ENCODE measurements around the gene RETREG1. TPM values are rescaled to one million over a fixed set of nuclear protein-coding genes. Genes with fewer than 3 reads are reported as not detected.

RETREG1 gene
- total and polyA plus RNA-seq, 3 donors from 2014 or later: 24.8 to 103 (median 55.4) TPM

DNA sequence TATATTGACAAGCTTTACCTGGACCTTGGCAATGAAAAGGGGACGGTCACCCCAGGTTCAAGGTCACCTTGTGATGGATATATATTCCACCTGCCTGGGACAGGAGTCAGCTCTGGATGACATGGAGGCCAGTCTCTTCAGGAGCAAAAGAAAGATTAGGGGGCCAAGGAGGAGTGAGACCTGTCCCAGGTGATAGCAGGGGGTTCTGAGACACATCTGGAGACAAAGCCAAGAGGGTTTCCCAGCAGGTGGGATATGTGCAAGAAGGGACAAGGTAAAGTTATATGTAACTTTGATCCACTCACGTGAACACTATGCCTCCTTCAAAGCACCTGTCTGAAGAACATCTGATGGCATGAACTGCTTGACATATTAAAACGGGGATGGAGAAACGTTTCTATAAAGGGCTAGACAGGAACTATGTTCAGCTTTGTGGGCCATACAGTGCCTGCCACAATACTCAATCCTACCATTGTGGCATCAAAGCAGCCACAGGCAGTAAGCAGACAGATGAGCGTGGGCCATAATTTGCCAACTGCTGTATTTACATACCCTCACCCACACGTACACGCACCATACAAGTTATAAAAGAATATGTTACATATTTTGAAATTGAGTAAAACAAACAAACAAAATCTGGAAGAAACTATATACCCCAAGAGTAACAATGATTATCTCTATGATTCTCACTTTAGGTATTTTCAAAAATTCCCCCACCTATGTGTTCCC is 88.3 kb downstream of the RETREG1 start:
- no peaks in the 10 kb centered on the region for H3K4me1 ChIP-seq
- TF ChIP-seq, protein P1, sequence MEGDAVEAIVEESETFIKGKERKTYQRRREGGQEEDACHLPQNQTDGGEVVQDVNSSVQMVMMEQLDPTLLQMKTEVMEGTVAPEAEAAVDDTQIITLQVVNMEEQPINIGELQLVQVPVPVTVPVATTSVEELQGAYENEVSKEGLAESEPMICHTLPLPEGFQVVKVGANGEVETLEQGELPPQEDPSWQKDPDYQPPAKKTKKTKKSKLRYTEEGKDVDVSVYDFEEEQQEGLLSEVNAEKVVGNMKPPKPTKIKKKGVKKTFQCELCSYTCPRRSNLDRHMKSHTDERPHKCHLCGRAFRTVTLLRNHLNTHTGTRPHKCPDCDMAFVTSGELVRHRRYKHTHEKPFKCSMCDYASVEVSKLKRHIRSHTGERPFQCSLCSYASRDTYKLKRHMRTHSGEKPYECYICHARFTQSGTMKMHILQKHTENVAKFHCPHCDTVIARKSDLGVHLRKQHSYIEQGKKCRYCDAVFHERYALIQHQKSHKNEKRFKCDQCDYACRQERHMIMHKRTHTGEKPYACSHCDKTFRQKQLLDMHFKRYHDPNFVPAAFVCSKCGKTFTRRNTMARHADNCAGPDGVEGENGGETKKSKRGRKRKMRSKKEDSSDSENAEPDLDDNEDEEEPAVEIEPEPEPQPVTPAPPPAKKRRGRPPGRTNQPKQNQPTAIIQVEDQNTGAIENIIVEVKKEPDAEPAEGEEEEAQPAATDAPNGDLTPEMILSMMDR (IDR thresholded peaks at IDR 0.05): no peak
- peak; percentile 27 for TF ChIP-seq POLR2A (IDR thresholded peaks at IDR 0.05)
- no peak overlapping the region for H3K27ac ChIP-seq
- intact Hi-C loops (cut with DNase I; ENCODE audit: low total_unique reads): no loop called here
- WGBS, 2 donors: 67 to 87% methylated on average over 7 of the region's 7 CpGs
- peak; percentile 21 for DNase-seq
- H3K4me3 ChIP-seq: peak overlapping the region in 1 of 2 donors; percentile 13
- no peaks in the 10 kb centered on the region for H3K27me3 ChIP-seq
- H3K9me3 ChIP-seq: no peaks in the 10 kb centered on the region
- H3K36me3 ChIP-seq (ENCODE audit: low read depth, missing control alignments): no peaks in the 10 kb centered on the region

DNA sequence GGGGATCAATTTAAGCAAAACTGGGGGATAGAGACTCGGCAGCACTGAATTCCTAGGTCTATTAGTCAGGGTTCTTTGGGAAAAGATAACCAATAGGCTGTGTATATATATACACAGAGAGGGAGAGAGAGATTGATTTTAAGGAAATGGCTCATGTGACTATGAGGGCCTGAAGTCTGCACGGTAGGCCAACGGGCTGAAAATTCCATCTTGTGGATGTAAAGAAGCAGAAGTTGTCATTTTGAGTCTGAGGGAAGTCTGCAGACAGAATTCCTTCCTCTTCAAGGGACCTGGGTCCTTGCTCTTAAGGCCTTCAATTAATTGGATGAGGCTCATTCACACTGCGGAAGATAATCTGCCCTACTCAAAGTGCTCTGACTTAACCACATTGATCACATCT is 91.1 kb downstream of the RETREG1 start:
- intact Hi-C loops (cut with DNase I; ENCODE audit: low total_unique reads): no loop called here

DNA sequence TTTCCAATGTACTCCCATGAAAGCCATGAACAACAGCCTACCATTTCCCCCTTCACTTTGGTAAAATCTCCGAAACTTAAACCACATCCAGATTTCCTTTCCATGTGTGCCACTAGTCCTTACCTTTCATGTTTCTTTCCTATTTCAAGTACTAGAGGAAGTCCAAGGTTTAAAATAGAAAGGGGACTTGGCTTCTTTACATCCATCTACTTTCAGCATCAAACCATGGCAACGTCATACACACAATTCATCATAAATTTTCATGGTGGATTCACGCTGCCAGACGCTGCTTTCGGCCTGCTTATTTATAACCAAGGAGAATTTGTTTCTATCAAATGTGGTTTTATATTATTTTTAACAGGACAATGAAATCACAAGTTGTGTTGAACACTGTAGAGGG is 92.5 kb downstream of the RETREG1 start:
- Histone ChIP-seq H3K4me1 (no peaks in the 10 kb centered on the region), H3K27ac (no peak overlapping the region), H3K4me3 (no peak overlapping the region), H3K36me3 (ENCODE audit: low read depth, missing control alignments) (no peaks in the 10 kb centered on the region), H3K27me3 (no peaks in the 10 kb centered on the region), H3K9me3 (no peaks in the 10 kb centered on the region)
- intact Hi-C loops (cut with DNase I; ENCODE audit: low total_unique reads): no loop called here
- TF ChIP-seq, protein P1 (IDR thresholded peaks at IDR 0.05): no peak
- no peak for TF ChIP-seq POLR2A (IDR thresholded peaks at IDR 0.05)
- whole genome bisulfite sequencing, 2 donors: 90 to 91% methylated on average over 5 of the region's 5 CpGs
- DNase-seq: no peak

More for the DNA sequence above, 91.1 kb downstream of the RETREG1 start:
- no peaks in the 10 kb centered on the region for H3K27me3 ChIP-seq
- DNase-seq: no peak
- no peaks in the 10 kb centered on the region for H3K4me1 ChIP-seq
- no peak overlapping the region for H3K4me3 ChIP-seq
- H3K27ac ChIP-seq: no peak overlapping the region
- 66 to 85% methylated on average over 4 of the region's 4 CpGs for WGBS, 2 donors
- H3K36me3 ChIP-seq (ENCODE audit: low read depth, missing control alignments): no peaks in the 10 kb centered on the region
- H3K9me3 ChIP-seq: no peaks in the 10 kb centered on the region
- TF ChIP-seq, protein P1 (IDR thresholded peaks at IDR 0.05): no peak
- no peak for TF ChIP-seq POLR2A (IDR thresholded peaks at IDR 0.05)

DNA sequence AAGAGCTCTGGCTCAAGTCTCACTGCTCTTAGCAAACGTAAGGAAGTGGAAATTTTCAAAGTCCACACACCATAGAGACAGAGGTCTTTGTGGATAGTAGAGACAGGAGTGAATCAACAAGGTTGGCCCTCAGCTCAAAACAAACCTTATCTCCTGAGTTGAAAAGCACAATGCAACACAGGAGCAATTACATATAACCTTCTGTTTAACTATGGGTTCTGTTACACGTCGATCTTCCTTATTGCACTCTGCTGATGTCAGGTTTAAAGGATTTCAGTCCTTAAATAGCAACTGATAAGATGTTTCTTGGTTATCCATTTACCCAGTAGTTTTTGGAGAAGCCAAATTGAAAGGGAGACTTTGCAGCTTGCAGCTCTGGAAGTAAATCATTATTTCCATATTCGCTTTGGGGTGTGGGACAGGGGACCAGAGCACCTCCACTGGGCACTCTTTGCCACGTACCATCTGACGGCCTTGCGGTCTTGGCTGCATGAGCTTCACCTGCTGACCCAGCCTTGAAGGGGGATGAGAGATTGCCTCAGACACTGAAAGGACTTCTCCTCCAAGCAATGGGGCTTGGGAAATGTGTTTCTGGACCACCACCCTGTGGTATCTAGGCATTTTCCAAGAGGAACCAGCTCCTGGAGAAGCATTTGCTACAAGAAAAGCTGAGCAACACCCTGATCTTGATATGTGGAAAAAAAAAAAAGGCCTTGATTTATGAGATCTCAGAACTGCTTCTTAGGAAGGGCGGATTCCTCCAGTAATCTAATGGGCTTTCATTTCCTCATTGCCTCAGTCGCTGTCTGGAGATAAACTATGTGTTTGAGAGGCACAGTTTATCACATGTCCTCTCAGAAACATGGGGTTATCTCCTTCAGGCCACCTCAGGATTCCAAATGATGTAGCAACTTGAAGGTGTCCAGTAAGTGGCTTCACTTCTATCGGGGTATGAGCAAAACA is 95.0 kb downstream of the RETREG1 start:
- H3K4me1 ChIP-seq: no peaks in the 10 kb centered on the region
- no peak for DNase-seq
- no peak overlapping the region for H3K4me3 ChIP-seq
- no peak for TF ChIP-seq POLR2A (IDR thresholded peaks at IDR 0.05)
- TF ChIP-seq, protein P1 (IDR thresholded peaks at IDR 0.05): no peak
- intact Hi-C loops (cut with DNase I; ENCODE audit: low total_unique reads): no loop called here
- no peak overlapping the region for H3K27ac ChIP-seq
- no peaks in the 10 kb centered on the region for H3K27me3 ChIP-seq
- no peaks in the 10 kb centered on the region for H3K36me3 ChIP-seq (ENCODE audit: low read depth, missing control alignments)
- H3K9me3 ChIP-seq: no peaks in the 10 kb centered on the region
- WGBS, 2 donors: 82% methylated on average over 10 of the region's 10 CpGs

Data from testis (tissue), 3 donors.